Calu3 (cell line): ENCODE results near the gene RNF182. TPM values are rescaled to one million over a fixed set of nuclear protein-coding genes. Genes with fewer than 3 reads are reported as not detected.

Experiments
- BruUV-seq: library from RNA; stranded (reverse); fragments of 400-500 nt; replicated peaks from 2 replicates; lab custom pipeline; 2021; lab: Mats Ljungman, UMichigan
- CTCF ChIA-PET: fragments of 300-600 bp; sonication (Branson Sonifier 250); formaldehyde crosslinking; loops from one replicate; lab custom pipeline; 2022; ENCODE audit warnings: antibody characterized with exemption; lab: Charles Lee
- DNase-seq: peaks from one replicate; pipeline ENCODE4 v3.0.0; 2022
- H3K27ac Mint-ChIP-seq: one replicate; pipeline ENCODE4 v1.8.0; 2022; ENCODE audit warnings: mixed read lengths; ENCODE audit not compliant: unreplicated experiment
- H3K27me3 Mint-ChIP-seq: one replicate; pipeline ENCODE4 v1.8.0; 2022; ENCODE audit warnings: mixed read lengths; ENCODE audit not compliant: unreplicated experiment
- H3K36me3 Mint-ChIP-seq: one replicate; pipeline ENCODE4 v1.8.0; 2022; ENCODE audit warnings: mild to moderate bottlenecking, moderate library complexity, mixed read lengths; ENCODE audit not compliant: insufficient read depth, unreplicated experiment
- H3K4me1 Mint-ChIP-seq: one replicate; pipeline ENCODE4 v1.8.0; 2022; ENCODE audit warnings: mild to moderate bottlenecking, low read depth, mixed read lengths; ENCODE audit not compliant: unreplicated experiment
- H3K4me3 Mint-ChIP-seq: one replicate; pipeline ENCODE4 v1.8.0; 2022; ENCODE audit warnings: mild to moderate bottlenecking, low read depth, moderate library complexity, mixed read lengths; ENCODE audit not compliant: unreplicated experiment
- H3K9me3 Mint-ChIP-seq: one replicate; pipeline ENCODE4 v1.8.0; 2022; ENCODE audit warnings: low read depth, mixed read lengths; ENCODE audit not compliant: unreplicated experiment
- intact Hi-C: fragments of 100-400 bp; cut with micrococcal nuclease; formaldehyde crosslinking; loops from one replicate; pipeline ENCODE4 v1.10.0; 2022; ENCODE audit not compliant: unreplicated experiment
- total RNA-seq: library from RNA; stranded (reverse); gene quantifications from 2 replicates; pipeline ENCODE4 v1.2.3, GENCODE V29; 2022
- TF ChIP-seq, protein P1 (sequence below): fragments of 200-600 bp; IDR thresholded peaks from one replicate; pipeline ENCODE4 v1.8.0; 2022; ENCODE audit warnings: antibody characterized with exemption; ENCODE audit not compliant: unreplicated experiment

Gene RNF182
- total RNA-seq, 1 experiment from 2014 or later, result 1.1 TPM

DNA sequence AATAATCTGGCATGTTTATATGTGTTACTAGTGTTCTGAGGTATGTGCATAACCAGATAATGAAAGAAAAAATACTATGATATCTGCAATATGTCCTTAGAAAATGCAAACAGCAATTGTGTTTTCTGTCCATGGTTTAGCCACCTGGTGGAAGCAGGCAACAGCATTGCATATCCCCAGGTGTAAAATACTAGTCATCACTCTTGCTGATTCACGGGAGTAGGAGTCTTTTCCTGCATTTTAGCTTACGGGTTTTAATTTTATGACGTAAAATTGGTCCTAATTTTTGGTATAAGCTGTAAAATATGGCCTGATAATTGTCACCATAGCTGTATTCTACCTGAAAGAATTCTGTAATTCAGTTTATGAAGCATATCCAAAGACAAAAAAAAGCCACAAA lies 2.5 kb downstream of the RNF182 start:
- intact Hi-C loops, result no loop called here
- Mint-ChIP-seq H3K27me3 (peaks cover 24% of the 10 kb centered on the region), H3K4me3 (no peak overlapping the region), H3K36me3 (peaks cover 10% of the 10 kb centered on the region), H3K9me3 (no peaks in the 10 kb centered on the region), H3K27ac (no peak overlapping the region), H3K4me1 (peaks cover 6% of the 10 kb centered on the region)
- DNase-seq, result no peak
- CTCF ChIA-PET, result no interaction called here
- BruUV-seq, result no TSS peak
- TF ChIP-seq, protein P1, sequence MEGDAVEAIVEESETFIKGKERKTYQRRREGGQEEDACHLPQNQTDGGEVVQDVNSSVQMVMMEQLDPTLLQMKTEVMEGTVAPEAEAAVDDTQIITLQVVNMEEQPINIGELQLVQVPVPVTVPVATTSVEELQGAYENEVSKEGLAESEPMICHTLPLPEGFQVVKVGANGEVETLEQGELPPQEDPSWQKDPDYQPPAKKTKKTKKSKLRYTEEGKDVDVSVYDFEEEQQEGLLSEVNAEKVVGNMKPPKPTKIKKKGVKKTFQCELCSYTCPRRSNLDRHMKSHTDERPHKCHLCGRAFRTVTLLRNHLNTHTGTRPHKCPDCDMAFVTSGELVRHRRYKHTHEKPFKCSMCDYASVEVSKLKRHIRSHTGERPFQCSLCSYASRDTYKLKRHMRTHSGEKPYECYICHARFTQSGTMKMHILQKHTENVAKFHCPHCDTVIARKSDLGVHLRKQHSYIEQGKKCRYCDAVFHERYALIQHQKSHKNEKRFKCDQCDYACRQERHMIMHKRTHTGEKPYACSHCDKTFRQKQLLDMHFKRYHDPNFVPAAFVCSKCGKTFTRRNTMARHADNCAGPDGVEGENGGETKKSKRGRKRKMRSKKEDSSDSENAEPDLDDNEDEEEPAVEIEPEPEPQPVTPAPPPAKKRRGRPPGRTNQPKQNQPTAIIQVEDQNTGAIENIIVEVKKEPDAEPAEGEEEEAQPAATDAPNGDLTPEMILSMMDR, result no peak

DNA sequence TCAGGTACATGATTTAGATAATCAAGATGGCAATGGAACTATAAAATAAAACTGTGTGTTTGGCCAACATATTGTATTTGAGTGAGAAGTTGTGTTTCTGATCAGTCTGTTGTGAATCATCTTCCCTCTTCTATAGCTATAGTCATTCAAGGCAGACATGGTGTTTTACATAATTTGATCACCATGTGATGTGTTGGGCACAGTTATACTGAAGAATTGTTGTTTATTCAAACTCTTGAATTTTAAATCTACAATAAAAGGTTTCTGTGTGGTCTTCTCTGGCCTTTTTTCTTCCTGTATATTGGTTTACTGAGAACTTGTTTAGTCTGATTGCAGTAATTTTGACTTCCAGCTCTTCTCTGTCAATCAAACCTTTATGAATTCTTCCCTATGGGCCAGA lies 4.4 kb downstream of the RNF182 start:
- H3K4me3 Mint-ChIP-seq, result no peak overlapping the region

DNA sequence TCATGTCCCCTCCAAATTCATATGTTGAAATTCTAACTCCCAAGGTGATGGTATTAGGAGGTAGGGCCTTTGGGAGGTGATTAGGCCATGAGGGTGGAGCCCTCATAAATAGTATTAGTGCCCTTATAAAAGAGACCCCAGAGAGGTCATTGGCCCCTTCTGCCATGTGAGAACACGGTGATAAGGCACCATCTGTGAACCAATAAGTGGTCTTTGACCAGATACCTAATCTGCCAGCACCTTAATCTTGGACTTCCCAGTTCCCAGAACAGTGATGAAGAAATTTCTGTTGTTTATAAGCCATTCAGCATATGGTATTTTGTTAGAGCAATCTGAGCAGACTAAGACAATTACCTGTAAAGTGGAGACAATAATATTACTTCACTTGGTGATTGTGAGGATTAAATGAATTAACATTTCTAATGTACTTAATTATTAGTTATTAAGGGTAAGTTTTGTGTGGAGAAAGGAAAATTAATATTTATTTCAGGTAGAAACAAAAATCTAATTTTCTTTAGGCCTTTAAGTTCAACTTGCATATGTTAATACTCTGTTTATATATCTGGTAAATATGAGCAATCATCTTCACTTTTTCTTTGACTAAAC lies 7.1 kb downstream of the RNF182 start:
- TF ChIP-seq, protein P1, result no peak
- no peak overlapping the region for H3K4me3 Mint-ChIP-seq
- BruUV-seq, result no TSS peak
- H3K9me3 Mint-ChIP-seq, result no peaks in the 10 kb centered on the region
- CTCF ChIA-PET, result no interaction called here
- no peaks in the 10 kb centered on the region for H3K36me3 Mint-ChIP-seq
- DNase-seq, result no peak
- intact Hi-C loops, result no loop called here
- H3K27me3 Mint-ChIP-seq, result no peaks in the 10 kb centered on the region
- H3K27ac Mint-ChIP-seq, result no peak overlapping the region
- H3K4me1 Mint-ChIP-seq, result no peaks in the 10 kb centered on the region

More for the DNA sequence above, 4.4 kb downstream of the RNF182 start:
- BruUV-seq, result no TSS peak
- no peak for DNase-seq
- Mint-ChIP-seq H3K36me3 (peaks cover 6% of the 10 kb centered on the region), H3K9me3 (no peaks in the 10 kb centered on the region), H3K27me3 (peaks cover 20% of the 10 kb centered on the region), H3K4me1 (peaks cover 6% of the 10 kb centered on the region), H3K27ac (no peak overlapping the region)
- intact Hi-C loops, result no loop called here
- TF ChIP-seq, protein P1, result no peak
- CTCF ChIA-PET, result no interaction called here

DNA sequence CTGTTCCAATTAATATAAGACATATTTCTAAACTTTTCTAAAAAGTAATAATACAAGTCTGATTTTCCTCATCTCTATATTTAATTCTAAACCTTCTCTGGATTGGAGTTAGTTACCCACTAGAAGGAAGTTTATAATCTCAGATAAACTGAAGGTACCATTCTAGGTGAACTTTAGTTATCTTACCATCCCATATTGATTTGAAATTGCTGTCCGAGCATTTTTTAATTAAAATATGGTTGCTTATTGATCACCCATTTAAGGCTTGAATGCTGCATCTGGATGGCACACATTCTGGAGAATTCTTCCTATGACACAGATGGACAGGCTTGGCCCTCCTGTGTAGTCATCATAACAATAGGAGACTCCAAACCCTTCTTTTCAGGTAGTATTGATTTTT lies 8.0 kb downstream of the RNF182 start:
- intact Hi-C loops, result no loop called here
- TF ChIP-seq, protein P1, result no peak
- no peaks in the 10 kb centered on the region for H3K9me3 Mint-ChIP-seq
- H3K27me3 Mint-ChIP-seq, result no peaks in the 10 kb centered on the region
- no peak overlapping the region for H3K27ac Mint-ChIP-seq
- no peaks in the 10 kb centered on the region for H3K36me3 Mint-ChIP-seq
- no peak for DNase-seq
- CTCF ChIA-PET, result no interaction called here
- H3K4me1 Mint-ChIP-seq, result no peaks in the 10 kb centered on the region
- no peak overlapping the region for H3K4me3 Mint-ChIP-seq
- no TSS peak for BruUV-seq
